Activated naive CD8-positive, alpha-beta T cell (primary cell): ENCODE results near the gene FCN1.

ENCODE experiments used
- H3K27ac Mint-ChIP-seq: one replicate; pipeline ENCODE4 v1.8.0; 2021; ENCODE audit warnings: mixed read lengths
- H3K27me3 Mint-ChIP-seq: one replicate; pipeline ENCODE4 v1.8.0; 2021; ENCODE audit warnings: mixed read lengths
- H3K36me3 Mint-ChIP-seq: one replicate; pipeline ENCODE4 v1.8.0; 2021; ENCODE audit warnings: mixed read lengths
- H3K4me1 Mint-ChIP-seq: one replicate; pipeline ENCODE4 v1.8.0; 2021; ENCODE audit warnings: low read depth, mixed read lengths
- H3K4me3 Mint-ChIP-seq: one replicate; pipeline ENCODE4 v1.8.0; 2021; ENCODE audit warnings: mild to moderate bottlenecking, mixed read lengths
- H3K9me3 Mint-ChIP-seq: one replicate; pipeline ENCODE4 v1.8.0; 2021; ENCODE audit warnings: low read depth, mixed read lengths

Gene FCN1

GRCh38 chr9:134944351-134944802 is 26.7 kb upstream of the FCN1 start:
- Mint-ChIP-seq H3K27ac (no peak overlapping the region), H3K9me3 (no peaks in the 10 kb centered on the region), H3K36me3 (no peaks in the 10 kb centered on the region), H3K4me1 (no peaks in the 10 kb centered on the region), H3K27me3 (no peaks in the 10 kb centered on the region), H3K4me3 (no peak overlapping the region)

GRCh38 chr9:134943836-134944235 is 26.1 kb upstream of the FCN1 start:
- H3K36me3 Mint-ChIP-seq = no peaks in the 10 kb centered on the region
- no peak overlapping the region for H3K27ac Mint-ChIP-seq
- H3K4me1 Mint-ChIP-seq = no peaks in the 10 kb centered on the region
- H3K4me3 Mint-ChIP-seq = no peak overlapping the region
- H3K27me3 Mint-ChIP-seq = no peaks in the 10 kb centered on the region
- H3K9me3 Mint-ChIP-seq = no peaks in the 10 kb centered on the region

GRCh38 chr9:134943411-134943810 is 25.7 kb upstream of the FCN1 start:
- Mint-ChIP-seq H3K9me3 (no peaks in the 10 kb centered on the region), H3K27ac (no peak overlapping the region), H3K27me3 (no peaks in the 10 kb centered on the region), H3K4me3 (no peak overlapping the region), H3K4me1 (no peaks in the 10 kb centered on the region), H3K36me3 (no peaks in the 10 kb centered on the region)

- no peaks in the 10 kb centered on the region for H3K4me1 Mint-ChIP-seq
- no peak overlapping the region for H3K4me3 Mint-ChIP-seq
- H3K9me3 Mint-ChIP-seq = no peaks in the 10 kb centered on the region
- no peaks in the 10 kb centered on the region for H3K27me3 Mint-ChIP-seq
- no peaks in the 10 kb centered on the region for H3K36me3 Mint-ChIP-seq
- H3K27ac Mint-ChIP-seq = no peak overlapping the region
Observed at GRCh38 chr9:134942788-134943184, 25.1 kb upstream of the FCN1 start.

- H3K4me1 Mint-ChIP-seq = no peaks in the 10 kb centered on the region
- H3K27ac Mint-ChIP-seq = no peak overlapping the region
- H3K27me3 Mint-ChIP-seq = no peaks in the 10 kb centered on the region
- no peaks in the 10 kb centered on the region for H3K9me3 Mint-ChIP-seq
- H3K36me3 Mint-ChIP-seq = no peaks in the 10 kb centered on the region
- H3K4me3 Mint-ChIP-seq = no peak overlapping the region
Observed at GRCh38 chr9:134942011-134942787, 24.5 kb upstream of the FCN1 start.

GRCh38 chr9:134940236-134941208 is 22.8 kb upstream of the FCN1 start:
- Mint-ChIP-seq H3K27me3 (no peaks in the 10 kb centered on the region), H3K36me3 (no peaks in the 10 kb centered on the region), H3K27ac (no peak overlapping the region), H3K4me1 (no peaks in the 10 kb centered on the region), H3K9me3 (no peaks in the 10 kb centered on the region), H3K4me3 (no peak overlapping the region)

GRCh38 chr9:134939836-134940235 is 22.1 kb upstream of the FCN1 start:
- Mint-ChIP-seq H3K4me3 (no peak overlapping the region), H3K4me1 (no peaks in the 10 kb centered on the region), H3K9me3 (no peaks in the 10 kb centered on the region), H3K36me3 (no peaks in the 10 kb centered on the region), H3K27ac (no peak overlapping the region), H3K27me3 (no peaks in the 10 kb centered on the region)

GRCh38 chr9:134939080-134939733 is 21.5 kb upstream of the FCN1 start:
- no peaks in the 10 kb centered on the region for H3K36me3 Mint-ChIP-seq
- H3K9me3 Mint-ChIP-seq = no peaks in the 10 kb centered on the region
- H3K4me1 Mint-ChIP-seq = no peaks in the 10 kb centered on the region
- no peak overlapping the region for H3K27ac Mint-ChIP-seq
- H3K4me3 Mint-ChIP-seq = no peak overlapping the region
- H3K27me3 Mint-ChIP-seq = no peaks in the 10 kb centered on the region

GRCh38 chr9:134938346-134939079 is 20.8 kb upstream of the FCN1 start:
- no peaks in the 10 kb centered on the region for H3K4me1 Mint-ChIP-seq
- no peaks in the 10 kb centered on the region for H3K36me3 Mint-ChIP-seq
- H3K9me3 Mint-ChIP-seq = no peaks in the 10 kb centered on the region
- no peak overlapping the region for H3K27ac Mint-ChIP-seq
- no peak overlapping the region for H3K4me3 Mint-ChIP-seq
- no peaks in the 10 kb centered on the region for H3K27me3 Mint-ChIP-seq

- H3K27me3 Mint-ChIP-seq = no peaks in the 10 kb centered on the region
- H3K4me1 Mint-ChIP-seq = no peaks in the 10 kb centered on the region
- no peak overlapping the region for H3K27ac Mint-ChIP-seq
- H3K4me3 Mint-ChIP-seq = no peak overlapping the region
- no peaks in the 10 kb centered on the region for H3K9me3 Mint-ChIP-seq
- no peaks in the 10 kb centered on the region for H3K36me3 Mint-ChIP-seq
Observed at GRCh38 chr9:134937566-134938345, 20.0 kb upstream of the FCN1 start.

- Mint-ChIP-seq H3K9me3 (no peaks in the 10 kb centered on the region), H3K4me1 (no peaks in the 10 kb centered on the region), H3K27me3 (peaks cover 4% of the 10 kb centered on the region), H3K4me3 (no peak overlapping the region), H3K27ac (no peak overlapping the region), H3K36me3 (no peaks in the 10 kb centered on the region)
Observed at GRCh38 chr9:134937164-134937555, 19.4 kb upstream of the FCN1 start.

GRCh38 chr9:134936346-134937163 is 18.8 kb upstream of the FCN1 start:
- Mint-ChIP-seq H3K4me3 (no peak overlapping the region), H3K4me1 (no peaks in the 10 kb centered on the region), H3K36me3 (no peaks in the 10 kb centered on the region), H3K27ac (no peak overlapping the region), H3K27me3 (peaks cover 8% of the 10 kb centered on the region), H3K9me3 (no peaks in the 10 kb centered on the region)

GRCh38 chr9:134935701-134936345 is 18.1 kb upstream of the FCN1 start:
- Mint-ChIP-seq H3K9me3 (no peaks in the 10 kb centered on the region), H3K27ac (no peak overlapping the region), H3K27me3 (peaks cover 8% of the 10 kb centered on the region), H3K36me3 (no peaks in the 10 kb centered on the region), H3K4me1 (no peaks in the 10 kb centered on the region), H3K4me3 (no peak overlapping the region)
